ENCODE measurements around the gene CCDC87.
"Not testable (repeated sequence)": the region's sequence is repeated elsewhere in the genome, so short reads cannot be mapped to it uniquely, and the experiment has no call there.

CCDC87 gene

GRCh38 chr11:66614073-66614472, 21.2 kb upstream of the CCDC87 start:
- DNase-seq (ENCODE audit: low read depth) = no peak

GRCh38 chr11:66612458-66612857, 19.6 kb upstream of the CCDC87 start:
- no peak for DNase-seq (ENCODE audit: low read depth)

DNA sequence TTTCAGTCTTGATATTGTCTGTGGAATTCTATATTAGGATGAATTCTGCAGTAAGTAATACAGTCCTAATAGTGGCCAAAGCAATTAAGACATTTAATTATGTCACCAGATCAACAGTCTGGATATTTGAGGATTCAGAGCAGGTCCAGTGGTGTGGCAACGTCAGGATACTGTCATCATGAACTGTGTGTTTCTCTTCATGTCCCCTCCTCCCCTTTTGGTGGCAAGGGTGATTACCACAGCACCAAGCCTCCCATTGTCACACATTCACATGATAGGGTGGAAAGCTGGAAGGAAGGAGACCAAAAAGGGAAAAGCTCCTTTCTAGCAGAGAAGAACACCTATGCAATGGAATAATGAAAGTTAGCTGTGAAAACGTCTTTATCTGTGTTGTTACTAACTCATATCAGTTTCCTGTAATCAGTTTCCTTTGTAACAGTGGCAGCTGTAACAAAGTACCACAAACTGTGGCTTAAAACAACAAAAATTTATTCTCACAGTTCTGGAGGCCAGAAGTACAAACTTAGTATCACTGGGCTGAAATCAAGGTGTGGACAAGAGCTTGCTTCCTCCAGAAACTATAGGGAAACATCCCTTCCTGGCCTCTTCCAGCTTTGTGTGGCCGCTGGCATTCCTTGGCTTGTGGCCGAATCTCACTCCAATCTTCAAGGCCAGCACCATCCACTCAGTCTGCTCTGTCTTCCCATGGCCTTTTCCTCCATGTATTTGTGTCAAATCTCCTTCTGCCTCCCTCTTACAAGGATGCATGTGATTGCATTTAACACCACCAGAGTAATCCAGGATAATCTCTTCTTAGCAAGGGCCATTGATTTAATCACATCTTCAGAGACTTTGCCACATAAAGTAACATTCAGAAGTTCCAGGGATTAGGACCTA, 17.1 kb upstream of the CCDC87 start:
- DNase-seq (ENCODE audit: low read depth) = no peak

DNA sequence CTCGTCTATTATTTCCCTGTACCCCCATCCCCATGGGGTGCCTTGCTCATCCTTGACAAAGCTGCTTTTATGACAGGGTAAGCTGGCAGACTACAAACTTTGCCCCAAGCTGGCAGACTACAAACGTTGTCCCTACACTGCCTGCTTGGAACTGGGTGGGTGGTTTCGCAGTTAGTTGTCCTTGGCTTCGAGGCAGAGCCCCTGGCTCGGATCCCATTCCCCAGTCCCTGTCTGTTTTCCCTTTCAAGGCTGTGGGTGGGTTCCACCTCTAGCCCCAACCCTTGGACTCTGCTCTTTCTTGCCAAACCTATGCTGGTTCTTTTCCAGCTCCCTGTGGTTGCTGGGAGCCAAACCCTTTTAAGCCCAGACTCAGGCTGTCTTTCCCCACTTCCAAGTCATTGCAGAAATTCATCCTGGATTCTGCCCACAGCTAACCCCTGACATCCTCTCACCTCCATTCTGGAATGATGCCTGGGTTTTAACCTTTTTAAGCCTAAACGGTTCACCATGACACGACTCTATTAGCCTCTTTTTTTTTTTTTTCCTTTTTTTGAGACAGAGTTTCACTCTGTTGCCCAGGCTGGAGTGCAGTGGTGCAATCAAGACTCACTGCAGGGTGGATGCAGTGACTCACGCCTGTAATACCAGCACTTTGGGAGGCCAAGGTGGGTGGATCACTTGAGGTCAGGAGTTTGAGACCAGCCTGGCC, 14.4 kb upstream of the CCDC87 start:
- peak; percentile 88 for DNase-seq (ENCODE audit: low read depth)

GRCh38 chr11:66606608-66607007, 13.7 kb upstream of the CCDC87 start:
- DNase-seq (ENCODE audit: low read depth) = not testable (repeated sequence)

- DNase-seq (ENCODE audit: low read depth) = no peak
These were observed 11.3 kb upstream of the CCDC87 start for GRCh38 chr11:66604155-66604554.

GRCh38 chr11:66603072-66603471, 10.2 kb upstream of the CCDC87 start:
- no peak for DNase-seq (ENCODE audit: low read depth)

- no peak for DNase-seq (ENCODE audit: low read depth)
These were observed 7.9 kb upstream of the CCDC87 start for GRCh38 chr11:66600631-66601233.

DNA sequence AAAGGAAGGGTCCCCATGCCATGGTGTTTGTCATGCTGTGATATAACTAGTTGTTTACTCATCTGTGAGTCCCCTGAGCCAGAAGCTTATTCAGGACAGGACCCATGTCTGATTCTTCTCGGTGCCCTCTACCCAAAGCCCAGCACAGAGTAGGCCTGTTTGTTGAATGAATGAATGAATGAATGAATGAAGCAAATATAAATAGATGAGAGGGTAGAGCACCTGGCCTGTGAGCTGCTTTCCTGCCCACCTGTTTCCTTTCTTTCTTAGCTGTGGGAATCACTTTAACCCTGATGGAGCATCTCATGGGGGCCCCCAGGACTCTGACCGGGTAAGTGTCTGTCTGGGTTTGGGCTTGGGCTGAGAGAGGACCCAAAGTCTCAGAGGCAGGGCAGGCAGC, 7.4 kb upstream of the CCDC87 start:
- DNase-seq (ENCODE audit: low read depth) = no peak

DNA sequence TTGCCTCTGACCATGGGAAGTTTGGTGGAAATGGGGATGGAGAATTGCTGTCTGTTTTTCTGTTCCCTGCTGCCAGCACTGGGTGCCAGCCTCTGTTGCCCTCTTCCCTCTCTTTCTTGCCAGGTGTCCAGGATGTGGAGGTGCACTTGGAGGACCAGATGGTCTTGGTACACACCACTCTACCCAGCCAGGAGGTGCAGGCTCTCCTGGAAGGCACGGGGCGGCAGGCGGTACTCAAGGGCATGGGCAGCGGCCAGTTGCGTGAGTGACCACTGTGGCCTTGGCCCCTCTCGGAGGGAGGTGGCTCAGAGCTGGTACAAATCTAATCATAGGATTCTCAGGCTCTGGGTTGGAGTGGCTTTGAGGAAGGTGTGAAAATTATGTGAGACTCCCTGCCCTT, 6.1 kb upstream of the CCDC87 start:
- no peak for DNase-seq (ENCODE audit: low read depth)

- DNase-seq (ENCODE audit: low read depth) = peak; percentile 62
These were observed 2.5 kb upstream of the CCDC87 start for GRCh38 chr11:66595245-66595904.

DNA sequence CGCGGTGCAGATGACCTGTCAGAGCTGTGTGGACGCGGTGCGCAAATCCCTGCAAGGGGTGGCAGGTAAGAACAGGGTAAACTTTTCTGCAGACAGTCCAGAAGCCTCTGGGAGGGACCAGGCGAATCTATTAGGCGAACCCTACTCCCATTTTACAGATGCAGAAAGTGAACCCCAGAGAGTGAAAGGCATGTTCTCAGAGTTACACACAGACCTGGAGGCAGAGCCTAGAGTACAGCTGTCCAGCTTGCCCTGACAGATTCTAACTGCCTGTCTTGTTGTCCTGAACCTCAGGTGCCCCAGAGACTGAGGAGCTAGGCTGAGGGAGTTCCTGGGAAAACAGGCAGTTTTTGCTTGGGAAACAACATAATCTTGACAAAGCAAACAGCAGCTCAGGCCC, 787 bp upstream of the CCDC87 start:
- DNase-seq (ENCODE audit: low read depth) = no peak

GRCh38 chr11:66593303-66593635, 406 bp upstream of the CCDC87 start:
- DNase-seq (ENCODE audit: low read depth) = no peak

DNA sequence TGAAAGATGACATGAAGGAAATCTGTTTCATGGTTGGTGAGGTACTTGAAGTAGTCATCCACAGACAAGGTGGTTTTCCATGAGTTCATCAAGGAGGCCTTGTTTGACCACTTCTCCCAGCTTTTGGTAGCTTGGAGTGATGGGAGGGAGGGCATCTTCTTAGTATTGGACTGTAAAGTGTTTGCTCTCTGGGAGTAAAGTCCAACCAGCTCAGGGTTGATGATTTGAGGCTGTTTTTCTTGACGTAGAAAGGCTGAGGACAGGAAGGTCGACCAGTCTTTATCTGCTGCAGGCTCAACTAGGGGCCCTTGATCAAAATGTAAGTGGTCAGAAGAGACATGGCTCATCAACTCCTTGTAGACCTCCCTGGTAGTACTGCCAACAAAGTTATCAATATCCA, 1.7 kb downstream of the CCDC87 start:
- no peak for DNase-seq (ENCODE audit: low read depth)

DNA sequence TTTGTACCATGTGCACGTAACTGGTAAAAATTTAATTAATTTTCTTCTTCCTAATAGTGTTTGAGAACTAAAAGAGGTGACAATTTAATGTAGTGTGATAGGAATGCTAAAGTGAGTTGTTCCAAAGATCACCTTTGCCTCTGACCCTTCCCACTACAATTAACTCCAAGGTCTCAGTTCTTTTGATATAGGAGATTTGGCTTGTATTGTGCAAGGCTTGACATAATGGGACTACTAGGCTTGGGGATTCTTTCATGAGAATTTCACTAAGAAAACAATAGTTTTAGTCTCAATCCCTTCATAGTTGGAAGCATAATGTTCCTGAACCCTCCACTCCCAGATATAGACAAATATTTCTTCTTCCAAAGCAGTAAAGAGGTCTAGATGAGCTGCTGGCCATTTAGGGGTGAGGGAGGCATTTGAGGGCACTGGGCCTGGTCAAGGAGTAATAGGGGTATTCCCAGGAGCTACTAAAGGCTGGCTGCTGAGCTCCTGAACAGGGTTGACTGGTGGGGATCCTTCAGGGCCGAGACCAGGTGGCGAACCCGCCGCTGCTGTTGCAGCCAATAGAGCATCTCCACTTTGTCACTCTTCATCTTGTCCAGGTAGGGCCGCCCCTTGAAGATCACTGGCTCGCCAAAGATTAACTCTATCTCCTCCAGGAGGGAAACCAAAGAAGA, 2.7 kb downstream of the CCDC87 start:
- DNase-seq (ENCODE audit: low read depth) = no peak

- DNase-seq (ENCODE audit: low read depth) = not testable (repeated sequence)
These were observed 3.5 kb downstream of the CCDC87 start for GRCh38 chr11:66589315-66589714.

DNA sequence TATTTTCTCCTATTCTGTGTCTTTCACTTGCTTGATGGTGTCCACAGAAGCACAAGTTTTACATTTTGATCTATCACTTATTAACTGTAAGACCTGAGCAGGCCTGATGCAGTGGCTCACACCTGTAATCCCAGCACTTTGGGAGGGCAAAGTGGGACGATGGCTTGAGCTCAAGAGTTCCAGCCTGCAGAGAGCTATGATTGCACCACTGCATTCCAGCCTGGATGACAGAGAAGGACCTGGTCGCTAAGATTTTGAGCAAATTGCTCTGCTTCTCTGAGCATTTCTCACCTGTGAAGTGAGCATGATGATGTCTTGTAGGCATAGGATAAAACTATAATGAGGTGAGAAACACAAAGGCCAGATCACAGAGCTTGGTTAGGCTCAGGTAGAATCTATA, 6.7 kb downstream of the CCDC87 start:
- no peak for DNase-seq (ENCODE audit: low read depth)

- not testable (repeated sequence) for DNase-seq (ENCODE audit: low read depth)
These were observed 7.4 kb downstream of the CCDC87 start for GRCh38 chr11:66585447-66585846.

GRCh38 chr11:66582565-66583147, 10.2 kb downstream of the CCDC87 start:
- DNase-seq (ENCODE audit: low read depth) = not testable (repeated sequence)

DNA sequence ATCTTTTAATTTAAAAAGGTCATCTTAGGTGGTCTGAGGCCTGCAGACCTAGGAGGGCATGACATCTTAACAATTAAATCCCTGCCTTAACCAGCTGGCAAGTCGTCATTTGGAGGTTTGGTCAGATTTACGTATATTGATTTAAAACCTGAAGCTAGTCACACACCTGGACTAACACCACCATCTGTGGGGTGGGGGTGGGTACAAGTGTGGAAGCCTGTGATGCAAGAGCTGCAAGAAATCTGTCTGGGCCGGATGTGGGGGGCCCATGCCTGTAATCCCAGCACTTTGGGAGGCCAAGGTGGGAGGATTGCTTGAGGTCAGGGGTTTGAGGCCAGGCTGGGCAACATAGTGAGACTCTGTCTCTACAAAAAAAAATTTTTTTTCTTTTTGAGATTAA, 11.6 kb downstream of the CCDC87 start:
- DNase-seq (ENCODE audit: low read depth) = no peak

DNA sequence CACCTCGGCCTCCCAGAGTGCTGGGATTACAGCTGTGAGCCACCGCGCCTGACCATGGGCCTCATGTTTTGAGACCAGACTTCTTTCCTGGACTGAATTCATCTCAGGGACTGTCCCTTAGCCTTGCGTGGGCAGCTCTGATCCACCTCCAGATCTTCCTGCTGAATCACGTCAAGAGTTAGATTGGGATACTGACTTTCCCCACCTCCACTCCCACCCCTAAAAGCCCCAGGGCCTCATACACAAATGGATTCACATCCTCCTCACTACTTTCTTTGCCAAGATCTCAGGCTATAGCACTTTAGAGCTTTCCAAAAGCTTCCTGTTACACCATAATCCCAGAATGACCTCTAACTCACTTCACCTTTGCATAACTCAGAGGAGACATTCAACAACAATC, 12.1 kb downstream of the CCDC87 start:
- DNase-seq (ENCODE audit: low read depth) = no peak
